Uterus (tissue), 4 donors: ENCODE measurements around the gene MFAP4. TPM values are rescaled to one million over a fixed set of nuclear protein-coding genes. Genes with fewer than 3 reads are reported as not detected.

Source experiments
- DNase-seq, 2 donors: peaks; one replicate each; pipeline ENCODE4 v3.0.0-alpha.2; 2019 to 2020
- H3K27ac ChIP-seq, 2 donors: fragments of 200-600 bp; sonication (generic); 1 replicate in 1 of 2; 2 replicates in 1 of 2; pipeline ENCODE4 v1.5.1; 2016 to 2018
- H3K27me3 ChIP-seq, 2 donors: fragments of 200-600 bp; sonication (generic); one replicate each; pipeline ENCODE4 v1.5.1; 2018 to 2019; ENCODE audit warnings: control low read depth in 1 of 2
- H3K36me3 ChIP-seq, 2 donors: fragments of 200-600 bp; sonication (generic); one replicate each; pipeline ENCODE4 v1.5.1; 2019; ENCODE audit warnings: control low read depth in 1 of 2
- H3K4me1 ChIP-seq, 2 donors: fragments of 200-600 bp; sonication (generic); one replicate each; pipeline ENCODE4 v1.5.1; 2018 to 2019; ENCODE audit warnings: control low read depth in 1 of 2
- H3K4me3 ChIP-seq, 2 donors: fragments of 200-600 bp; sonication (generic); 1 replicate in 1 of 2; 2 replicates in 1 of 2; pipeline ENCODE4 v1.5.1; 2018 to 2019; ENCODE audit warnings: mild to moderate bottlenecking in 1 of 2
- H3K9me3 ChIP-seq, 2 donors: fragments of 200-600 bp; sonication (generic); one replicate each; pipeline ENCODE4 v1.5.1; 2019; ENCODE audit warnings: control low read depth in 1 of 2
- CTCF ChIP-seq, 4 experiments: fragments of 200-600 bp in 2 of 4; fragments of 450-650 bp in 2 of 4; sonication (generic) in 2 of 4; IDR thresholded peaks; one replicate each; pipeline ENCODE4 v1.5.1; 2016 to 2019; ENCODE audit warnings: antibody characterized with exemption in 4 of 4, mild to moderate bottlenecking in 2 of 4, moderate library complexity in 1 of 4
- POLR2A ChIP-seq, 2 donors: fragments of 450-650 bp; IDR thresholded peaks; one replicate each; pipeline ENCODE4 v1.6.1; 2016; ENCODE audit warnings: antibody characterized with exemption in 2 of 2, mild to moderate bottlenecking in 1 of 2, moderate library complexity in 1 of 2
- intact Hi-C: fragments of 100-400 bp; cut with DNase I; formaldehyde crosslinking; loops from one replicate; pipeline ENCODE4 v1.15.1; 2023; ENCODE audit warnings: low total_unique reads
- total RNA-seq, 4 donors: library from RNA; depleted of rRNA in 3 of 4; stranded (reverse); fragments of >200 nt in 3 of 4; gene quantifications; one replicate each; pipeline versions ENCODE4 v1.1.0 to v1.2.4, GENCODE V29; 2014 to 2023
- donor health status: DM: yes; HTN: yes; CAD: no.

Gene MFAP4
- total RNA-seq, 4 donors from 2014 or later, result 81.2 to 149 (median 117) TPM

- intact Hi-C loops, result no loop called here
- Histone ChIP-seq H3K36me3 (no peaks in the 10 kb centered on the region), H3K4me1 (peaks cover 16 to 33% of the 10 kb centered on the region in 2 donors), H3K27me3 (no peaks in the 10 kb centered on the region), H3K4me3 (no peak overlapping the region), H3K27ac (peak overlapping the region in 1 of 2 donors; percentile 88), H3K9me3 (no peaks in the 10 kb centered on the region)
- DNase-seq, result peak in 1 of 2 donors; percentile 57
- TF ChIP-seq POLR2A (IDR thresholded peaks at IDR 0.05), result no peak
- TF ChIP-seq CTCF (IDR thresholded peaks at IDR 0.05), result no peak
Measured at GRCh38 chr17:19343671-19344151, 43.3 kb downstream of the MFAP4 start.

GRCh38 chr17:19343256-19343630, 43.7 kb downstream of the MFAP4 start:
- peak; percentile 14 to 19 for DNase-seq
- intact Hi-C loops, result no loop called here
- Histone ChIP-seq H3K27ac (peak overlapping the region; percentile 52 to 62), H3K4me1 (peaks cover 16 to 33% of the 10 kb centered on the region in 2 donors), H3K4me3 (no peak overlapping the region), H3K9me3 (no peaks in the 10 kb centered on the region), H3K36me3 (no peaks in the 10 kb centered on the region), H3K27me3 (no peaks in the 10 kb centered on the region)
- TF ChIP-seq POLR2A (IDR thresholded peaks at IDR 0.05), result no peak
- no peak for TF ChIP-seq CTCF (IDR thresholded peaks at IDR 0.05)

- TF ChIP-seq POLR2A (IDR thresholded peaks at IDR 0.05) (no peak), CTCF (IDR thresholded peaks at IDR 0.05) (no peak)
- peak; percentile 26 to 28 for DNase-seq
- no peaks in the 10 kb centered on the region for H3K36me3 ChIP-seq
- peaks cover 16 to 32% of the 10 kb centered on the region in 2 donors for H3K4me1 ChIP-seq
- H3K9me3 ChIP-seq, result no peaks in the 10 kb centered on the region
- H3K27ac ChIP-seq, result peak overlapping the region; percentile 52 to 62
- no peaks in the 10 kb centered on the region for H3K27me3 ChIP-seq
- no peak overlapping the region for H3K4me3 ChIP-seq
- intact Hi-C loops, result no loop called here
Measured at GRCh38 chr17:19342611-19343255, 44.3 kb downstream of the MFAP4 start.

GRCh38 chr17:19341641-19342610, 45.1 kb downstream of the MFAP4 start:
- Histone ChIP-seq H3K27me3 (no peaks in the 10 kb centered on the region), H3K4me3 (no peak overlapping the region), H3K9me3 (no peaks in the 10 kb centered on the region), H3K27ac (peak overlapping the region; percentile 52 to 62), H3K4me1 (peaks cover 12 to 27% of the 10 kb centered on the region in 2 donors), H3K36me3 (no peaks in the 10 kb centered on the region)
- intact Hi-C loops, result no loop called here
- peak; percentile 18 to 34 for DNase-seq
- no peak for TF ChIP-seq POLR2A (IDR thresholded peaks at IDR 0.05)
- no peak for TF ChIP-seq CTCF (IDR thresholded peaks at IDR 0.05)
